GM12874 (cell line): ENCODE results near the gene DDX23.

Experiments used
- TF ChIP-seq, protein P1 (sequence below): IDR thresholded peaks from 2 replicates; pipeline ENCODE4 v1.5.1; 2011; ENCODE audit warnings: low read depth, mild to moderate bottlenecking, control low read depth, low read length, moderate library complexity; ENCODE audit not compliant: insufficient read depth

DDX23 gene

DNA sequence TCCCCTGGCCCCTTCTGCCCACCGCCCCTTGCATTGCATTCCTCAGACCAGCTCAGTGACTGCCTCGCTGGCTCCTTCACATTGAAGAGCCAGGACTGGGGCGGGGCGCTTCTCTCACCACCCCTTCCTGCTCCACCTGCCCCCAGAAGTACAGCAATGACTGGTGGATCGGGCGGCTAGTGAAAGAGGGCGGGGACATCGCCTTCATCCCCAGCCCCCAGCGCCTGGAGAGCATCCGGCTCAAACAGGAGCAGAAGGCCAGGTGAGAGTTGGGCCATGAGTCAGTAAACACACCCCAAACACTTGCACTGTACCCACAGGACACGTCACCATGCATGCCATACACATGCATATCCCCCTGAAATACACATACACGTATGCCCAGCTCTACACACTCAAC, 27.9 kb downstream of the DDX23 start:
- TF ChIP-seq, protein P1, sequence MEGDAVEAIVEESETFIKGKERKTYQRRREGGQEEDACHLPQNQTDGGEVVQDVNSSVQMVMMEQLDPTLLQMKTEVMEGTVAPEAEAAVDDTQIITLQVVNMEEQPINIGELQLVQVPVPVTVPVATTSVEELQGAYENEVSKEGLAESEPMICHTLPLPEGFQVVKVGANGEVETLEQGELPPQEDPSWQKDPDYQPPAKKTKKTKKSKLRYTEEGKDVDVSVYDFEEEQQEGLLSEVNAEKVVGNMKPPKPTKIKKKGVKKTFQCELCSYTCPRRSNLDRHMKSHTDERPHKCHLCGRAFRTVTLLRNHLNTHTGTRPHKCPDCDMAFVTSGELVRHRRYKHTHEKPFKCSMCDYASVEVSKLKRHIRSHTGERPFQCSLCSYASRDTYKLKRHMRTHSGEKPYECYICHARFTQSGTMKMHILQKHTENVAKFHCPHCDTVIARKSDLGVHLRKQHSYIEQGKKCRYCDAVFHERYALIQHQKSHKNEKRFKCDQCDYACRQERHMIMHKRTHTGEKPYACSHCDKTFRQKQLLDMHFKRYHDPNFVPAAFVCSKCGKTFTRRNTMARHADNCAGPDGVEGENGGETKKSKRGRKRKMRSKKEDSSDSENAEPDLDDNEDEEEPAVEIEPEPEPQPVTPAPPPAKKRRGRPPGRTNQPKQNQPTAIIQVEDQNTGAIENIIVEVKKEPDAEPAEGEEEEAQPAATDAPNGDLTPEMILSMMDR: no peak

DNA sequence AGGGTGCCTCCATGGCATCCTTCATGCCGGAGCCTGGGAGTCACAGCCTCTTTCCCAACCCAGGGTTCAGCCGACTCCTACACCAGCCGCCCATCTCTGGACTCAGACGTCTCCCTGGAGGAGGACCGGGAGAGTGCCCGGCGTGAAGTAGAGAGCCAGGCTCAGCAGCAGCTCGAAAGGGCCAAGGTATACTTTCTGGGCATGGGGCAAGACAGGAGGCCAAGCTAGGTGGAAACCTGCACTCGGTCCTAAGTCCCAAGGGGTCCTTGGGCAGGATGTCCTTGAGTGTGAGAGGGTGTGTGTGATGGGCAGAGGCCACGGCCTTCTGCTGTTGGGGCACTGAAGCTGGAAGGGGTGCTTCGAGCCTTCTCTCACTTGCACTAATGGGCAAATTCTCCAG, 28.7 kb downstream of the DDX23 start:
- TF ChIP-seq, protein P1: no peak

DNA sequence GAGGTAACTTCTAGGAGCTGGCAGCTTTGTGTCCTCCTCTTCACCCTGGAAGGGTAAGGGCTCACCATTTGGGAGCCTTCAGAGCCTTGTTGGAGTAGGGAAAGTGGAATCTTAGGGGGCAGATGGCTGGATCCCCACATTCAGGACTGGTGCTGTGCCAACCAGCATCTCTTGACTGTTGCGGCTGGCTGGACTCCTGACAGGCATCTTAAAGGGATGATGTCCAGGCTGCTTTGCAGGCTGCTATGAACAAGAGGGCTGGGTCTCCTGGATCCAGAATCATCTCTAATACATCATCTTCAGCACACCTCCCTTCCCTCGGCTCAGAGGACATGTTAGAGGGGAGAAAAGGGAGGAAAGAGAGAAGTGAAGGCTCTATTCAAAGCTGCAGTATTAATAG, 29.3 kb downstream of the DDX23 start:
- TF ChIP-seq, protein P1: no peak

DNA sequence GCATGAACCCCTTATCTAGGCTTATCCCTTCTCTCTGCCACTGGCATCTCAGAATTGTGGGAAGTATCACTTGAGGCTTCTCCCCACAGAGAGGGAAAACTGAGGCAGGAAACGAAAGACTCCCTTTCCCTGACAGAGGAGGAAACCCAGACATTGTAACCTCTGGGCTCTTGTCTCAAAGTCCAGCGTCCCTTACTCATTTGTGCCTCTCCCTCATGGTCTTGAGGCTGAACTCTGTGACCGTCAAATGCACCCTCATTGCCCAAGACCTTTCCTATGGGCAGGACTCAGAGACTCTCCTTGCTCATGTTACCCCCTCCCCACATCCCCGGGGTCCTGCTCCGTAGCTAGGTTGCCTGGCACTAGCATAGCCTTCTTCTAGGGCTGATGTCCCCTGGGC, 29.8 kb downstream of the DDX23 start:
- TF ChIP-seq, protein P1: no peak

DNA sequence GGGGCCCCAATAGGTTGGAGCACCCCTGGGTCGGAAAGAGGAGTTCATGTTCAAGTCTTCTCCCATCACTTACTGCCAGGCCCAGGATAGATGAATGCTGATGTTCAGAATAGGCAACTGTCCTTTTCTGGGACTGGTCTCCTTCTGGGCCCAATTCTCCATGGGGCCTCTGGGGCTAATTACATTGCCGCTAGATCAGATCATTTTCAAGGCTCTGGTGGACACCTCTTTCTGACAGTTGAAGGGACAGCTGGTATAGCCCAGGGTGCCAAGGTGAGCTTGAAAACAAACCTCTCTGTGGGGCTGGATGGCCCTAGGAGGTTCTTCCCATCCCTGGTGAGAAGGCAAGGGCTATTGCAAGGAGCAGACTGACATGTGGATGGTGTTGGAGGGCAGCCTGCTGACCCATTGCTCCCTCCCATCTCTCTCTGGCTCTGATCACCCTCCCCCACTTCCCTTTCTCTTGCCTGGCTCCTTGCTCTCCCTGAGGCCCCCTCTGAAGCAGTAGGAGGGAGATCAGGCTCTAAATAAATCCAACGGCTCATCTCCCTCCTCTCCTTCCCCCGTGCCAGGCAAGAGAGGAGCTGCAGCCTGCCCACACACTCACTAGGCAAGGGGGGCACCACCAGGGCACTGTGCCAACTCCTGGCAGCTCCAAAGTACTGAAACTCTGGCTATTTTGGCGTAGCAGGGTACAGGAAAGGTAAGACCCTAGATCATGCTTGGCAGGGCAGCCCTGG, 31.8 kb downstream of the DDX23 start:
- TF ChIP-seq, protein P1: no peak

DNA sequence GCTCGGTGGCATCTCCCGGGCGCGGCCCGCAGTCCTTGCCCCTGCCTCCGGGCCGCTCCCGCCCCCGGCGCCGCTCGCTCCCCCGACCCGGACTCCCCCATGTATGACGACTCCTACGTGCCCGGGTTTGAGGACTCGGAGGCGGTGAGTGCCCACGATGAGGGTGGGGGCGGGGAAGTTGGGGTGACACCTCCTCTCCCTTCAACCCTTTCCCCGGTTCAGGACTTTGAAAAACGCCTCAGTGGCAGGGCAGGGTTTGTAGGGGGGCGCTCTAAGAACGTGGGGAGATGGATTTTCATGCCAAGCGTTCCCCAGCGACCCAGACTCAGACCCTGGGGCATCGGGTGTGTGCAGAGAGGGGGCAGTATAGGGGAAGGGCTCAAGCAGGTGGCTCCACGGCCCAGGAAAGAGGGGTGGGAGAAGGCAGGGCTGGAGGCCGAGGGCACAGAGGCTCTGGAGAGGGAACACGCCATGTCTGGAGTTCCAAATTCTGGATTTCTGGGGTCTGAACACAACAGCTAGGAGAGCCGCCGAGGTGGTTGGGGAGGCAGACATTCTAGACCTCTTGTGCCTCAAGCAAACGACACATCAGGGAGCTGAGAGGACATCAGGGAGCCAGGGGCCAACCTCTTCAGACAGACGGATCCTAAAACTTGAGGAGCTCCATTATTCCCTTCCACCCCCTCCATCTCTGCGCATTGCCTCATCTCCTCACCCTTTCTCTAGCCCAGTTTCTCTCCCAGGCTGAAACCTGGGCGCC, 33.0 kb downstream of the DDX23 start:
- TF ChIP-seq, protein P1: no peak

DNA sequence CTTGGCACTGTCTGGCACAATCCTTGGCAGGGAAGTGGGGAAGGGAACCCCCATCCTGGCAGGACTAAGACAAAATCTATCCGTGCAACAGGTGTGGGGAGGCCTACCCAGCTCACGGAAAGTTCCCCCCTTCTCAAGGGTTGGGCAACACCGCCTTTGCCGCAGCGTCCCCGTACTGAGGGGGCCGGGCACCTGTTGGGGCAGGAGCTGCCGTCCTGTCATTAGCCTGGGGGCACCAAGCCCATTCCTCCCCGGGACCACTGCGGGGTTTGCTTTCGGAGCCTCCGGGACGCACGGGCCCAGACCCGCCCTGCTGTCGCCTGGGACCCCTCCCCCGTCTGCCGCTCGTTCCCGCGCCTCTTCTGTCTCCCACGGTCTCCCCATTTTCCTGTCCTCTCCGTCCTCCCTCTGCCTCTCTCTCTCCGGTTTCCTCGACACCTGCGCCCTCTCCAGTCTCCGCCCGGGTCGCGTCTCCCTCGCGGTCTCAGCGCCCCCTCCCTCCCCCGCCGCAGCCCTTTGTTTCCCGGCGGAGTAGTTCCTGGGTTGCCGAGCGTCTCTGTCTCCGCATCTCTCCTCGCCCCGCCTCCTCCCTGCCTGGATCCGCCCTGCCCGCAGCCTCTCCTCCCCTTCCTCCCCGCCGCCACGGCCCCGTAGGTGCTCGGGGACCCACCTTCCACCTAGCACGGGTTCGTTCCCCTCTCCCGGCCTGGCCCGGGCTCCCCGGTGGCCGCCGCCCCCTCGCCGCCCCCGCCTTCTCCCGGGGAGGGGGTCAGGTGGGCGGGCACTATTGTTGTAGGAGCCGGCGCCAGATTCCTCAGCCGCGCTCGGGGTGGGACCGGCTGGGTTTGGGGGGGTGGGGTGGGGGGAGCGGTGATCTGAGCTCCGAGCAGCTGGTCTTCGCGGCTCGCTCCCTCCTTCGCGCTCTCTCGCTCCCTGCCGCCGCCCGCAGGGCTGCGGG, 33.8 kb downstream of the DDX23 start, which contains the start of gene CACNB3:
Gene CACNB3, plus strand, starts transcription at position 624 of the 958 bp plus-strand sequence. CDS start 434 bp downstream, outside the sequence.
- TF ChIP-seq, protein P1: no peak
